Pons (tissue), 1 donor: Measurements from ENCODE around the gene TTC16.
A peak's percentile ranks its signal among the peaks of the same experiment; 100 is the strongest.

Source experiments
- DNase-seq: peaks from one replicate; pipeline ENCODE4 v3.0.0-alpha.2; 2016; ENCODE audit warnings: low spot score

The TTC16 gene

DNA sequence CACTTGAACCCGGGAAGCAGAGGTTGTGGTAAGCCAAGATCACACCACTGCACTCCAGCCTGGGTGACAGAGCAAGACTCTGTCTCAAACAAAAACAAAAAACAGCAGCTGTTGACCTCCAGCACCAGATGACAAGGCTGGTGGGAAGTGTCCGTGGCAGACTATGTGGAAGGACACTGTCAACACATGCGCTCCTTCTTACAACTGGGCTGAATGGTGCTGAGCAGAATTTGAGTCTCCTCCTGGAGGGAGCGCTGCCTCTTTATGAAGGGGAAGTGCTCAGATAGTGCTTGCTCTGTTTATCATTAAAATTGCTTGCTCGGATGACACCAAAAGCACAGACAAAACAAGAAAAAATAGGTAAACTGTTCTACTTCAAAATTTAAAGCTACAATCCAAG, 18.3 kb upstream of the TTC16 start:
- no peak for DNase-seq

DNA sequence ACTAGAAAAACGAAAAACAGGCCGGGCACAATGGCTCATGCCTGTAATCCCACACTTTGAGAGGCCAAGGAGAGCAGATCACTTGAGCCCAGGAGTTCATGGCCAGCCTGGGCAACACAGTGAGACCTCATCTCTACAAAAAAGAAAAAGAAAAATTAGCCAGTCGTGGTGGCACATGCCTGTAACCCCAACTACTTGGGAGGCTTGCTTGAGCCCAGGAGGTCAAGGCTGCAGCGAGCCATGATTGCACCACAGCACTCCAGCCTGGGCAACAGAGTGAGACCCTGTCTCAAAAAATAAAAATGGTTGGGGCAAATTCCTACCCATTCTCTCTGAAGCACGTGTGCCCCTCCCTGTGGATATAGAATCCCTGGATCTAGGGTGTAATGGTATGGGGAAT, 17.5 kb upstream of the TTC16 start:
- DNase-seq = no peak

DNA sequence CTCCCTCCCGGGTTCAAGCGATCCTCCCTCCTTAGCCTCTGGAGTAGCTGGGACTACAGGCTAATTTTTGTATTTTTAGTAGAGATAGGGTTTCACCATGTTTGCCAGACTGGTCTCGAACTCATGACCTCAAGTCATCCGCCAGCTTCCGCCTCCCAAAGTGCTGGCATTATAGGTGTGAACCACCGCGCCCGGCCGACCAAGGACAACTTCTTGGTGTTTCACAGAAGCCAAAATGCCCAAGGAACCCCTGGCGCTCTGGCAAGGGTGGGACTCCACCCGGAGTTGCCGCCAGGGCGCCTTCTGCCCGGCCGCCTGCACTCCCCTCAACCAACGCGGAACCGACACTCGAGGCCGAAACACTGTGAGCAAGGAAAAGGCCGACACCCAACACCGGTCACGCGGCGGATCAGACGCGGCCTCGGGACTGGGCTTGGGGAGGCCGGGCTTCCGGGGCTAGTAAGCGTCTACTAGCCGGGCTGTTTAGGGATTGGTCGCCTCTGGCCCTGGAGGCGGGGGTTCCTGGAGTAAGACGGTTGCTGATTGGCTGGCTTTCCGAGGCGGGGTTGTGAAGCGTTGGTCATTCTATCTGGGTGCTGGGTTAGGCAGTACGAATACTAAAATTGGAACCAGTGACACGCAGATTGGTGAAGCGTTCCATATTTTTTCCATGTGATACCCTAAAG, 16.8 kb upstream of the TTC16 start:
- DNase-seq = peak; percentile 98

DNA sequence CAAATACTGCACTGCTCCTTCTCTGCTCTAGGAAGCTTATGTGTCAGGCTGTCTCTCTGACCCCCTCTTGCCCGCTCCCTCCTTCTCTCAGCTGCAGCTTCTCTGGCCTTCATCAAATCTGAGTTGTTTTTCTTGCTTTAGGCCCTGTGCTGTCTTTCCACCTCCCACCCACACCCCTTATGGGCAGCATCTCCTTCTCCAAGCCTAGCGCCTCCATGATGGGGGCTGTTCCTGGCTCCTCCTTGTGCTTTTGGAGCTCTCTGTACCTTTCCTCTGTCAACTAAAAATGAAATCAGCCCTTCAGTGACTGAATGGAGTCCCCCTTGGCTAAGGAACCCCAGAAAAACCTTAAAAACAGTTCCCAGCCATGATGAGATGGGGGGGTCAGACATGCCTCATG, 15.7 kb upstream of the TTC16 start:
- no peak for DNase-seq

DNA sequence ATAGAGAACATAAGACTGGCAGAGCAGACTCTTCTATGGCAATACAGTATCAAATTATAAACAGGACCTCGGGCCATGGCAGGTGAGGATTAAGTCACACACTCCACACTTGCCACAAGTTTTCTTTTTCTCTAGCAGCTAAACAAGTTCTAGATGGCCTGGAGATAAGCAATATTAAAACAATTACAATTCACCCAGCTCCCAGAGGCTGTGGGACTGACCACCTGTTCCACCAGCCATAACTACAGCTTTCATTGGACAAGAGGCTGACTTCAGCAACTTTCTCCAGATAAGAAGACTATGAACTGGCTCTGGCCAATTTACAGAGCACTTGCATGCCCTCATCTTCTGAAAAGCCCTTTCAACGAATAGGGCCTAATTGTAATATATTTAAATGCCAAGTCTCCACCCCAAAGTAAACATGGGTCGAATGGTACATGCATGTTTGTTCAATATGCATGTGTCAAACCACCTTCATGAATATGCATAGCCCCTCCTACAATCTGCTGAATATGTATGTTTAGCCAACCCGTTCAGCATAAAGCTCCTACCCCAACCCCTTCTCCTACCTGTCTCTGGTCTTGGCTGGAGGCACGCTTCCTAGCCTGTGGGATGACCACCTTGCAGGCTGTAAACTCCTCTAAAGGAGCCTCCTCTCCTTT, 15.2 kb upstream of the TTC16 start:
- no peak for DNase-seq

DNA sequence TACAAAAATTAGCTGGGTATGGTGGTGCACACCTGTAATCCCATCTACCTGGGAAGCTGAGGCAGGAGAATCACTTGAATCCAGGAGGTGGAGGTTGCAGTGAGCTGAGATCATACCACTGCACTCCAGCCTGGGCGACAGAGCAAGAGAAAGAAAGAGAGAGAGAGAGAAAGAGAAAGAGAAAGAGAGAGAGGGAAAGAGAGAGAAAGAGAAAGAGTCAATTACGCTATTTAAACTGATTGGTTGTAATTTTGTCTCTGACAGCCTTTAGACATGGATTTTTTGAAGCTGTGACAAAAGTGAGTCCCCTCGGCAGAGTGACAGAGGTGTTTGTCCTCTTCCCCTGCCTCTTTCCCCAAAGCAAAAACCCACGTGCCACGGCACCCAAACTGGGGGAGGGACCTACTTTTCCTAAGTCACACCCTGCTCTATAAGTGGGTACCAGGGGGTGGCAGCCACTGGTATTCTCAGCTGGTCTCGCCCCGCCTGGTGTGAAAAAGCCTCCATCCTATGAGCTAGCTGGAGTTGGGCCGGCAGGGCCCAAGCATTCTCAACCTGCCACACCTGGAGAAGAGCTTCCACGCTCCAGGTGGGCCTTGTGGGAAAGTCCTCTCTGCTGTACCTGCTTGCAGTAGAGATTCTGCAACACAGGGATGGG, 12.5 kb upstream of the TTC16 start:
- DNase-seq = no peak

DNA sequence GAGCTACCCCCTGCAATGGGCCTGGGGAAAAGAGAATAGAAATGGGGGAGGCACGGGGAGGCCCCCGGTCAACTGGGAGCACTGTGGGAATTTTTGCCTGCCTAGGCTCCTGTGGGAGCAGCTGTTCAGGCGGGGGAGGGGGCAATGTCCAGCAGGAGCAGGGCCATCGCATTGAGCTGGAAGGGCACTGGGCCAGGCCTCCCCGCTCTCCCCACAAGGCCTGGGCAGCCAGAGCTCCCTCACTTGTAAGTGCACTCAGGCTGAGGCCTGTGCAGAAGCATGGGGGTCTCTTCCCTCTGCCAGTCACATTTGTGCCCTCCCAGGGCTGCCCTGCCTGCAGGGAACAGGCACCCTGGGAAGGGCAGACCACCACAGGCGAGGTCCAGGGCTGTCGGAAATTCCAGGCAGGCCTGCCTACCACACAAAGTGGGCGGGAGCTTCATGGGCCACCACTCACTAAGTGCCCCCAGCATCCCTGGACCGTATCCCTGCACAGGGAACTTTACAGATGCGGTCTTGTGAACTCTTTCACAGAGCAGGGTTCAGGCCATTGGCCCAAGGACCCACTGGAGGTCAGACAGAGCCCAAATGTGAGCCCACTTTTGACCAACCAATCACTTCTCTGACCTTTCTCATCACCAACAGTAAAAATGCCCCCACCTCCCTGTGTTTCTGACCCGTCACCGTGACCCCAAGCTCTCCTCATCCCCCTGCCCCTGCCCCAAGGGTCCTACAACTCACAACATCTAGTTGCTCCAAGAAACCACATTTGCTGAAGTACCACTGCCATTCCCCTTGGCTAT, 10.1 kb upstream of the TTC16 start:
- DNase-seq = no peak

DNA sequence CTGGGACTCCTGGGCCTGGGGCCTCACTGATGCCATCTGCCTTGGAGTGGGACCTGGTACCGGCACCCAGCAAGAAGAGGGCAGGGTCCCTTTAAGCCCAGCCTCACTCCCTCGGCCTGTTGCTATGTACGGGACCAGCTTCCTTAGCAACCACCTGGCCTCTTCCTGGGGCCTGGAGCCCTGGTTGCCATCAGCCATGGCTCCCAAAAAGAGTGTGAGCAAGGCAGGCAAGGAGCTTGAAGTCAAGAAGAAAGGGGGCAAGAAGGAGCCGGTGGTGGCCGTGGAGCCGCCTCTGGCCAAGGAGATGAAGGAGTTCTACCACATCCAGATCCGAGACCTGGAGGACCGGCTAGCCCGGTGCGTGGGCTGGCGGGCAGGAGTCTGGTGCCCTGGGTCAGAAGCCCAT, 9.0 kb upstream of the TTC16 start, which contains the start of gene CFAP157:
TSS of gene CFAP157 (plus strand) at position 153 of the 406 bp plus-strand sequence. CDS start at position 197, 44 bp downstream.
- DNase-seq = no peak

DNA sequence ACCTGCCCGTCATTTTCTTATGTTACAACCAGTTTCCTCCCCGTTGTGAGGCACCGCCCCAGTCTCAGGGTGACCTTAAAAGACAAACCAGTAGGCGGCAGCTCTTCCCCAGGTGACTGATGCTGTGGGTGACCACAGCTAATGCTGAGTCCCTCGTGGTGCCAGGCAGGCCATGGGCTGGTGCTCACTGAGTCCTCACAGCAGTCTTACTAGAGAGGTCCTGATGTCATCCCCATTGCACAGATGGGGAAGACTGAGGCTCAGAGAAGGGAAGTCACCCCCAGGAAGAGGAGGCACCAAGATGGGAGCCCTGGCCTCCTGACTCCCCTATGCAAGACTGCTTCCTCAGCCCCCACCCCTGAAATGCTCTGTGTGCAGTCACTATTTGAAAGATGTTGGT, 8.1 kb upstream of the TTC16 start:
- DNase-seq = no peak

DNA sequence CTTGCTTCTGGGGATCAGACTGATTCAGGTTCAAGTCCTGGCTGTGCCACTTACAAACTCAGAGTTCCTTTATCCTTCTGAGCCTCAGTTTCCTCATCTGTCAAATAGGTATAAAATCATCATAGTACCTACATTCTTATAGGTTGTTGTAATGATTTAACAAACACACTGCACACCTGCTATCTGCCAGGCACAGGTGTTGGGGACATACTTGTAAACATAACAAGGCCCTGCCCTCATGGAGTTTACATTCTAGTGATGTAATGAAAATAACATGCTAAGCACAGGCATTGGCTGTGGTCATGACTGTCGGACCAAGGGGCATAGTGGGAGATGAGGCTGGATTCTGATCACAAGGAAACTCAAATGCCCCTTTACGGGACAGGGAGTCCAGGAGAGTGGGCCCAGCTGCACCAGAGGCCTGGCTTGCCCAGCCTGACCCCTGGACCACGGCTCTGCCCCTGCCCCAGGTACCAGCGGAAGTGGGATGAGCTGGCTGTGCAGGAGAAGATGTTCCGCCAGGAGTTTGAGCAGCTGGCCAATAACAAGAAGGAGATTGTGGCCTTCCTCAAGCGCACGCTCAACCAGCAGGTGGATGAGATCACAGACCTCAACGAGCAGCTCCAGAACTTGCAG, 6.8 kb upstream of the TTC16 start:
- no peak for DNase-seq

DNA sequence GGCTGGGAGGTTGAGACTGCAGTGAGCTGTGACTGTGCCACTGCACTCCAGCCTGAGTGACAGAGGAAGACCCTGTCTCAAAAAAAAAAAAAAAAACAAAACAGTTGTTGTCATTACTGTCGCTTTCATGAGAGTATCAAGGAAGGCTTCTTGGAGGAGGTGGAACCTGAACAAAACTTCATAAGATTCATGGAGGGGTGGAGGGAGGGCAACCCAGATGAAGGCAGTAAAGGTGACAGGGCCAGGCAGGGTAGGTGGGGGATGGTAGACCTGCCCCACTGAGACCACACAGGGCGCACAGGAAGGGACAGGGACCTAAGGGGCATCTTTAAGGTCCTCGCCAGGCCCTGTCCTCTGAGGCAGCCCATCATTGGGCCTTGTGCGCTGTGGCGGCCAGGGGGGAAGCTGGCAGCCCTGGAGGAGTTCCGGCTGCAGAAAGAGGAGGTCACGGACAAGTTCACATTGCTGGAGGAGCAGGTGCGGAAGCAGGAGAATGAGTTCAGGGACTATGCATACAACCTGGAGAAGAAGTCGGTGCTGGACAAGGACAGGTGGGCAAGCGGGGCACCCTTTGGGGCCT, 5.6 kb upstream of the TTC16 start:
- DNase-seq = no peak

DNA sequence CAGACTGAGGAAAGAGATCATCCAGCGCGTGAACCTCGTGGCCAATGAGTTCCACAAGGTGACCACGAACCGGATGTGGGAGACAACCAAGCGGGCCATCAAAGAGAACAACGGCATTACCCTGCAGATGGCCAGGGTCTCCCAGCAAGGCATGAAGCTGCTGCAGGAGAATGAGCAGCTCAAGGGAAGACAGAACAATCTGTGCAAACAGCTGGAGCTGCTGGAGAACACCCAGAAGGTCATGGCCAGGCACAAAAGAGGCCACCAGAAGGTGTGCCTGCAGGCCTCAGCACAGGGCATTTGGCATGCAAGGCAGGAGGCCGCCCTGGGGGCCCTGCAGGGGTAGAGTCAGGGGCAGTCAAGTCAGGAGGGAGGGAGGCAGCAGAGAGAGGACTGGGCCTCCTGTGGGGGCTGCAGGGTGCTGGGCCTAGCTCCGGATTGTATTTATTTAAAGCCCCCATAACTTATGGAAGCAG, 4.6 kb upstream of the TTC16 start:
- no peak for DNase-seq

DNA sequence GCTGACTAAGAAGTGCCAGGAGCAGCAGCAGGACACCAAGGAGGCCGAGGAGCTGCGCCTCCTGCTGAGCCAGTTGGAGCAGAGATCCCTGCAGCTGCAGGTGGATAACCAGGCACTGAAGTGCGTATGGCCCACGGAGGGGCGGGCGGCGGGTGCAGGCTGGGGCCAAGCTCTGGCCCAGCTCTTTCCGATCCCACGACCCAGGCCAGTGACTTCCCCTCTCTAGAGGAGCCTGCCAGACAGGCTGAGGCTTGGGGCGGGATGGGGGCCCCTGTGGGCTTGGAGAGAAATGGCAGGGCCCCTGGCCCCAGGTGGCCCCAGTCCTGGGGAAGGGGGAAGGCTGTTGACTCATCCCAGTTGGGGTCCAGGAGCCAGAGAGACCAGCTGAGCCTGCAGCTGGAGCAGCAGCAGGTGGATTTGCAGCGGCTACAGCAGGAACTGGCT, 4.0 kb upstream of the TTC16 start:
- DNase-seq = no peak

DNA sequence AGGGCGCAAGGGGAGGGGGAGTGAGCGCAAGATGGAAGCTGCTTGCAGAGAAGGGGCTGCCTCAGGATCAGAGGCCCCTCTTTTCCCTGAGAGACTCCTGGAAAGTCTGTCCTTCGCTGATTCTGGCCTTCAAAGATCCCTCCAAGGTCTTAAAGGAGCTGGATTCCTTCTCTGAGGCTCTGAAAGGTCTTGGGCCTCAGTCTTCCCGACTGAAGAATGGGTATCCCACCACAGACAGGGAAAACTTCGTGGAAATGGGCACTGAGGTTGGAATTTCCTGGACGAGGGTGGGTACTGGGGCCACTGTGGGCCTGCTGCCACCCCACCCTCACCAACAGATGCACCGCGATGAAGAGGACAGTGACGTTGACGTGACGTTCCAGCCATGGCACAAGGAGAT, 3.5 kb upstream of the TTC16 start:
- no peak for DNase-seq

DNA sequence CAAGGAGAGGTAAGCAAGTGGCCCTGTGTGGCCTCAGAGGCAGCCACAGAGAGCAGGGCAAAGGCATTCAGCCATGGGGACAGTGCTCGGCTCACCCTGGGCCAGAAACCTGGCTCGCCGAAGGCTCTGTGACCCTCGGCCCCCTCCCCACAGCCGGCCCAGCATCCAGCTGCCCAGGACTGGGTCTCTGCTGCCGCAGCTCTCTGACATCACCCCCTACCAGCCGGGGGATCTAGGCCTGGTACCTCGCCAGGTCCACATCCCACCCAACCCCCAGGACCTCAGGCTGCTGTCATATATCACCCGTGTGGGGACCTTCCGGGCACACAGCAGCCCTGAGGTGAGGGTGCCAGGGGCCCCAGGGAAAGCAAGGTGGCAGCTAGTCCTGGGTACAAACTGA, 3.0 kb upstream of the TTC16 start:
- no peak for DNase-seq

DNA sequence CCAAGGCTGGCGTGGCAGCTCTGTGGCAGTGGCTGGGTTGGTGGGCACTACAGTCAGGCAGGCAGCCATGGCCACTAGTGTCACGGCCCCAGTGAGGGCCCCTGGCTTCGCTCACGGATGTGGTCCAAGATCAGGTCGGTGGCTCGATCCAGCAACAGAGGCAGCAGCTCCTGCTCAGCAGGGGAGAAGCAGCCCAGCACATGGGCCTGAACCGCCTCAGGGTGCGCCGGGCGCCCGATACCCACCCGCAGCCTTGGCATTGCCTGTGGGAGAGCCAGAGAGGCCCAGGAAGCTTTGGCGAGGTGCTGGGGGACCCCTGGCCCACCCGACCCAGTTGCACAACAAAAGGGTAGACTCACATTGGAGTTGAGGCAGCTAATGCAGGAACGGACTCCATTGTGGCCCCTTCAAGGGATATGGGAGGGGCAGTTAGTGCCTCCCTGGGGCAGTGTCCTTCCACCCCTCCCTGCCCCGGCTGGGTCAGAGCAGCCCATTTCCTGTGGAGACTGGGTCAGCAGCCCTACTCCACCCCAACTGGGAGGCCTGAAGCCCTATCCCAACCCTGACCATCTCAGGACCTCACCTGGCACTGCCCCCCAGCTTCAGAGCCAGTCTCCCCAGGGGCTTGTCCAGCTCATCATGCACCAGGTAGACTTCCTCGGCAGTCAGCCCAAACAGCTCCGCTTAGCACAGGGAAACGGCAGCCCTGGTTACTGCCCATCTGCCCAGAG, 1.7 kb upstream of the TTC16 start:
- DNase-seq = no peak

DNA sequence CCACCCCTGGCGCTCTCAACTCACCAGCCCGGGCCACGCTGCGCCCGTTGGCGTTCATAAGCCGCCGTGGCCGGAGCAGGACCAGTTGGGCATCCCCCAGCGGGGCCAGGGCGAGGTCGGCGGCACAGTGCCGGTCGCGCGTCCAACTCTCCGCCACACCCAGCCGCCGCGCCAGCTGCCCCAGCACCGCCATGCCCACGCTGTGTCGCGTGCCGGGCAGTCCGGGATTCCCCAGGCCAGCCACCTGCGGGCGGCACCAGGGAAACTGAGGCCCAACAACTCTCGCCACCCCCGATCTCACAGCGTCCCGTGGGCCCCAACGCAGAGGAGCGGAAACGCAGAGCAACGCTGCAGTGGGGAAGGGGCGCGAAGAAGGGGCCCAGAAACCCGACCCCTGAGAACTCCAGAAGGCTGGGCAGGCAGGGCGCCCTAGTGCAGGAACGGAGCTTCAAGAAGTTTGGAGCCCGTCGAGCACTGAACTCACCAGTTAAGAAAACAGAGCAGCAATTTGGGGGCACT, 869 bp upstream of the TTC16 start:
- DNase-seq = no peak

DNA sequence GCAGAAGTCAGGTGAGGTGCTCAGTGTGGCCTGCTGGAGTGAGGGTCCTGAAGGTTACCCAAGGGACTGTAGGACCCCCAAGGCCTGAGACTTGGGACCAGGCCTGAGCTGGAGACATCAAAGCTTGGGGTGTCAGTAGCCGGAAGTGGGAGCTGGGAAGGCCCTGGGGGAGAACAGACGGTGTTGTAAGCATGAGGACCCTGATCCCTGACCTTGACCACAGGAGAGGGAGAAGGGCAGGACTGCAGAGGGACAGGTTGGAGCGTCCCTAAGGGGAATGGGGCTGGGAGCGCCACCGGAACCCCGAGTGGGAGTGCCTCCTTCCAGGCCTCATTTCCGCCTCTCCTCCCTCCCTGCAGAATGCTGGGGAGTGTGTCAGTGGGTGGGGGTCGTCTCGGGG, 533 bp downstream of the TTC16 start:
- DNase-seq = no peak

DNA sequence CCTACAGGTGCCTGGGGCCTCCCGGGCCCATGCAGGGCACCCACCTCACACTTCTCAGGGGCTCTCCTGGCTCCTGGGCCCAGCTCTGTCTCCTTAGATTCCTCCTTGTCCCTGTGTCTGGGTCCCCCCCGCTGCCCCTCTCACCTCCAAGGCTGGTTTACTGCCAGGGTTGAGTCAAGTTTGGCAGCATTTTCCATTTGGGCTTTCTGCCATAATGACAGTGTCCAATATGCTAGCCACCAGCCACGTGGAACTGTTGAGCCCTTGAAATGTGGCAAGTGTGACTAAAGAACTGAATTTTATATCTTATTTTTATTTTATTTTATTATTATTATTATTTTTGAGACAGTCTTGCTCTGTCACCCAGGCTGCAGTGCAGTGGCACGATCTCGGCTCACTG, 1.9 kb downstream of the TTC16 start:
- peak; percentile 25 for DNase-seq

DNA sequence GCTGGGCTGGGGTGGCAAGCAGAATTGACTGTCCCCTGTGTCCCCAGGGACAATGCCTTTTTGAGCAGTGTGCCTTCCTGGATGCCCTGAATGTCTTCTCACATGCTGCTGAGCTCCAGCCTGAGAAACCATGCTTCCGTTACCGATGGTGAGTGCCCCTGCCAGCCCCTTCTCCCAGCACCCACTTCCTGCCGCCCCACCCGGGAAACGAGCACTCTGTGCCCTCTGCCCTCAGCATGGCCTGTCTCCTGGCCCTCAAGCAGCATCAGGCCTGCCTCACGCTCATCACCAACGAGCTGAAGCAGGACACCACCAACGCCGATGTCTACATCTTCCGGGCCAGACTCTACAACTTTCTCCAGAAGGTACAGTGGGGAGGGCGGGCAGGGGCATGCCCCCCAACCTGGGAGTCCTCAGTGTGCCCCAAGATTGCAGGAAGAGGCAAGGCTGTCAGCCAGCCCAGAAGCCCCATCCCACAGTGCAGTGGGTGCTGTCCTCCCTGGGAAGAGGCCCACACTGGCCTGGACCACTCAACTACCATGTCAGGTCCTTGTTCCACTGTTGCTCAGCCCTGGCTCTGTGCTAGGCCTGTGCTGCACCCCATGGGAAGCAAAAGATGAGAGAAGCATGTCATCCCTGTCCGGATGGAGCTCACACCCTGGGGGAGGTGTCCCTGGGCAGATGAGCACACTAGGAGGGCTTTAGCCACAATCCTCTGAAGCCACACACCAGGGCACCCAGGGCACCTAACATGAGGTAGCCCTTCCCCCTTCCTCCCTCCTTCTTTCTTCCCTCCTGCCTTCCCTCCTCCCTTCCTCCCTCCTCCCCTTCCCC, 4.4 kb downstream of the TTC16 start:
- no peak for DNase-seq
